ENCODE measurements around the gene FBXL7. TPM values are rescaled to one million over a fixed set of nuclear protein-coding genes. Genes with fewer than 3 reads are reported as not detected.

FBXL7 gene
- total and polyA plus RNA-seq, 2 experiments from 2014 or later: 4.5 to 15.2 TPM

- Histone ChIP-seq H2AFZ (no peak overlapping the region), H3K9me2 (ENCODE audit: insufficient read depth) (no peaks in the 10 kb centered on the region), H3K27me3 (ENCODE audit: insufficient read depth) (no peaks in the 10 kb centered on the region), H3K4me1 (ENCODE audit: insufficient read depth) (peaks cover 46% of the 10 kb centered on the region), H3K79me2 (replicated peaks; ENCODE audit: insufficient read depth) (peaks cover 16% of the 10 kb centered on the region; the same call in 1 of the 2 replicates), H3K4me3 (no peak overlapping the region), H4K20me1 (replicated peaks; ENCODE audit: insufficient read depth) (no peaks in the 10 kb centered on the region), H3K27ac (ENCODE audit: low read depth) (no peak overlapping the region), H3K4me2 (no peak overlapping the region), H3K36me3 (ENCODE audit: insufficient read depth) (no peaks in the 10 kb centered on the region), H3F3A (replicated peaks; ENCODE audit: low read depth) (no peaks in the 10 kb centered on the region)
- H3K9me3 Mint-ChIP-seq: no peaks in the 10 kb centered on the region
- H3K4me3 Mint-ChIP-seq: no peak overlapping the region
- H3K4me1 Mint-ChIP-seq: peaks cover 44% of the 10 kb centered on the region
- H3K36me3 Mint-ChIP-seq (ENCODE audit: low read depth): no peaks in the 10 kb centered on the region
- ATAC-seq: no peak
- H3K27me3 Mint-ChIP-seq (ENCODE audit: insufficient read depth, low read depth, poor library complexity): peaks cover 2% of the 10 kb centered on the region
- no peak for DNase-seq (ENCODE audit: low spot score)
- peak overlapping the region; percentile 76 for H3K27ac Mint-ChIP-seq
- no peak for TF ChIP-seq CREB1 (CRISPR knock-in tag; IDR thresholded peaks at IDR 0.05; ENCODE audit: low read depth)
- TF ChIP-seq POLR2AphosphoS5 (IDR thresholded peaks at IDR 0.05; ENCODE audit: low read depth): no peak
- no peak for TF ChIP-seq ZNF331 (CRISPR knock-in tag; IDR thresholded peaks at IDR 0.05; ENCODE audit: low read depth)
- TF ChIP-seq EZH2phosphoT487 (IDR thresholded peaks at IDR 0.05; ENCODE audit: unreplicated experiment): no peak
- no peak for TF ChIP-seq NANOG (IDR thresholded peaks at IDR 0.05; ENCODE audit: borderline replicate concordance)
- TF ChIP-seq, protein P1, sequence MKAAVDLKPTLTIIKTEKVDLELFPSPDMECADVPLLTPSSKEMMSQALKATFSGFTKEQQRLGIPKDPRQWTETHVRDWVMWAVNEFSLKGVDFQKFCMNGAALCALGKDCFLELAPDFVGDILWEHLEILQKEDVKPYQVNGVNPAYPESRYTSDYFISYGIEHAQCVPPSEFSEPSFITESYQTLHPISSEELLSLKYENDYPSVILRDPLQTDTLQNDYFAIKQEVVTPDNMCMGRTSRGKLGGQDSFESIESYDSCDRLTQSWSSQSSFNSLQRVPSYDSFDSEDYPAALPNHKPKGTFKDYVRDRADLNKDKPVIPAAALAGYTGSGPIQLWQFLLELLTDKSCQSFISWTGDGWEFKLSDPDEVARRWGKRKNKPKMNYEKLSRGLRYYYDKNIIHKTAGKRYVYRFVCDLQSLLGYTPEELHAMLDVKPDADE (IDR thresholded peaks at IDR 0.05): no peak
- TF ChIP-seq JUNB (IDR thresholded peaks at IDR 0.05; ENCODE audit: unreplicated experiment): no peak
- no peak for TF ChIP-seq CTCF (conservative IDR thresholded peaks at IDR 0.05; ENCODE audit: low read depth in 2 of 2)
- TF ChIP-seq, protein P2, sequence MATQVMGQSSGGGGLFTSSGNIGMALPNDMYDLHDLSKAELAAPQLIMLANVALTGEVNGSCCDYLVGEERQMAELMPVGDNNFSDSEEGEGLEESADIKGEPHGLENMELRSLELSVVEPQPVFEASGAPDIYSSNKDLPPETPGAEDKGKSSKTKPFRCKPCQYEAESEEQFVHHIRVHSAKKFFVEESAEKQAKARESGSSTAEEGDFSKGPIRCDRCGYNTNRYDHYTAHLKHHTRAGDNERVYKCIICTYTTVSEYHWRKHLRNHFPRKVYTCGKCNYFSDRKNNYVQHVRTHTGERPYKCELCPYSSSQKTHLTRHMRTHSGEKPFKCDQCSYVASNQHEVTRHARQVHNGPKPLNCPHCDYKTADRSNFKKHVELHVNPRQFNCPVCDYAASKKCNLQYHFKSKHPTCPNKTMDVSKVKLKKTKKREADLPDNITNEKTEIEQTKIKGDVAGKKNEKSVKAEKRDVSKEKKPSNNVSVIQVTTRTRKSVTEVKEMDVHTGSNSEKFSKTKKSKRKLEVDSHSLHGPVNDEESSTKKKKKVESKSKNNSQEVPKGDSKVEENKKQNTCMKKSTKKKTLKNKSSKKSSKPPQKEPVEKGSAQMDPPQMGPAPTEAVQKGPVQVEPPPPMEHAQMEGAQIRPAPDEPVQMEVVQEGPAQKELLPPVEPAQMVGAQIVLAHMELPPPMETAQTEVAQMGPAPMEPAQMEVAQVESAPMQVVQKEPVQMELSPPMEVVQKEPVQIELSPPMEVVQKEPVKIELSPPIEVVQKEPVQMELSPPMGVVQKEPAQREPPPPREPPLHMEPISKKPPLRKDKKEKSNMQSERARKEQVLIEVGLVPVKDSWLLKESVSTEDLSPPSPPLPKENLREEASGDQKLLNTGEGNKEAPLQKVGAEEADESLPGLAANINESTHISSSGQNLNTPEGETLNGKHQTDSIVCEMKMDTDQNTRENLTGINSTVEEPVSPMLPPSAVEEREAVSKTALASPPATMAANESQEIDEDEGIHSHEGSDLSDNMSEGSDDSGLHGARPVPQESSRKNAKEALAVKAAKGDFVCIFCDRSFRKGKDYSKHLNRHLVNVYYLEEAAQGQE (IDR thresholded peaks at IDR 0.05; ENCODE audit: unreplicated experiment): no peak
- no peak for TF ChIP-seq STAT1 (IDR thresholded peaks at IDR 0.05; ENCODE audit: unreplicated experiment)
- TF ChIP-seq ZNF114 (CRISPR knock-in tag; IDR thresholded peaks at IDR 0.05): no peak
Measured at GRCh38 chr5:15718421-15719179, 218.6 kb downstream of the FBXL7 start.
